A549 (cell line): Measurements from ENCODE around the gene ZNF804A. TPM values are rescaled to one million over a fixed set of nuclear protein-coding genes. Genes with fewer than 3 reads are reported as not detected.

Experiments
- ATAC-seq, 2 experiments: fragments of 200-7000 bp in 1 of 2; fragments of >200 bp in 1 of 2; cut with Nextera tagmentation in 1 of 2; cut with Tn5 transposase in 1 of 2; 3 replicates each; pipeline versions ENCODE4 v1.8.0 to v1.9.1; 2018 to 2020; ENCODE audit warnings: mild to moderate bottlenecking in 1 of 2, moderate library complexity in 1 of 2
- CTCF ChIA-PET: fragments of 300-600 bp; sonication (Branson Sonifier 250); formaldehyde crosslinking; extraction: SDS; loops from one replicate; lab custom pipeline; 2021; ENCODE audit warnings: antibody characterized with exemption, inconsistent platforms; lab: Yijun Ruan, JAX
- POLR2A ChIA-PET: fragments of 350-600 bp; formaldehyde crosslinking; extraction: SDS; loops from one replicate; lab custom pipeline; 2021; ENCODE audit warnings: antibody characterized with exemption, inconsistent platforms; lab: Yijun Ruan, JAX
- DNase-seq, 2 experiments: peaks; one replicate each; pipeline versions ENCODE4 v3.0.0 to v3.0.0-alpha.2; 2011 to 2016; ENCODE audit warnings: low read depth in 1 of 2, low spot score in 1 of 2
- FAIRE-seq: peaks from 2 replicates; lab custom pipeline; 2011; peaks lifted over from hg19 to GRCh38; lab: Jason Lieb, UNC
- H3K27ac ChIP-seq, 2 experiments: fragments of >200 bp; sonication (Bioruptor Twin); formaldehyde crosslinking; 3 replicates each; pipeline ENCODE4 v1.5.1; 2016 to 2017
- H3K4me1 ChIP-seq: fragments of >200 bp; sonication (Bioruptor Twin); formaldehyde crosslinking; 3 replicates; pipeline ENCODE4 v1.6.1; 2016
- H3K4me2 ChIP-seq: fragments of >200 bp; sonication (Bioruptor Twin); formaldehyde crosslinking; 3 replicates; pipeline ENCODE4 v1.6.1; 2016
- H3K4me3 ChIP-seq: fragments of >200 bp; sonication (Bioruptor Twin); formaldehyde crosslinking; 3 replicates; pipeline ENCODE4 v1.5.1; 2016
- H3K9me3 ChIP-seq: fragments of >200 bp; sonication (Bioruptor Twin); formaldehyde crosslinking; 3 replicates; pipeline ENCODE4 v1.6.1; 2016
- CBX8 ChIP-seq: fragments of 200-600 bp; sonication (generic); IDR thresholded peaks from 2 replicates; pipeline ENCODE4 v1.6.1; 2016
- CHD2 ChIP-seq: fragments of 150-350 bp; IDR thresholded peaks from 2 replicates; pipeline ENCODE4 v1.6.1; 2014; ENCODE audit warnings: low read length; ENCODE audit not compliant: partially characterized antibody
- CHD4 ChIP-seq: fragments of 200-600 bp; sonication (generic); IDR thresholded peaks from 2 replicates; pipeline ENCODE4 v1.6.1; 2016; ENCODE audit warnings: antibody characterized with exemption, mild to moderate bottlenecking, borderline replicate concordance
- FOSB ChIP-seq: fragments of 250-450 bp; sonication (Bioruptor Pico); IDR thresholded peaks from 2 replicates; pipeline ENCODE4 v1.5.0; 2020; ENCODE audit warnings: mild to moderate bottlenecking, moderate library complexity
- HEYL ChIP-seq: fragments of 250-450 bp; sonication (Bioruptor Pico); IDR thresholded peaks from 2 replicates; pipeline ENCODE4 v1.8.0; 2021; ENCODE audit warnings: mild to moderate bottlenecking, moderate library complexity
- HMGXB4 ChIP-seq: fragments of 250-450 bp; sonication (Bioruptor Pico); IDR thresholded peaks from 2 replicates; pipeline ENCODE4 v1.5.0; 2021; ENCODE audit warnings: mild to moderate bottlenecking, moderate library complexity, borderline replicate concordance
- MAFK ChIP-seq: fragments of 450-650 bp; IDR thresholded peaks from 2 replicates; pipeline ENCODE4 v1.6.1; 2014; ENCODE audit not compliant: partially characterized antibody
- MAX ChIP-seq: IDR thresholded peaks from 2 replicates; pipeline ENCODE4 v1.6.1; 2012
- PHF8 ChIP-seq: fragments of 200-600 bp; sonication (generic); IDR thresholded peaks from 2 replicates; pipeline ENCODE4 v1.6.1; 2016; ENCODE audit warnings: low read depth, mild to moderate bottlenecking, antibody characterized with exemption, moderate library complexity, borderline replicate concordance
- SREBF2 ChIP-seq: fragments of 450-650 bp; IDR thresholded peaks from 2 replicates; pipeline ENCODE4 v1.6.1; 2014; ENCODE audit warnings: mild to moderate bottlenecking, moderate library complexity
- TFCP2L1 ChIP-seq: fragments of 250-450 bp; sonication (Bioruptor Pico); IDR thresholded peaks from 2 replicates; pipeline ENCODE4 v1.5.0; 2021; ENCODE audit warnings: mild to moderate bottlenecking
- TP53 ChIP-seq: fragments of 250-450 bp; sonication (Bioruptor Pico); IDR thresholded peaks from 2 replicates; pipeline ENCODE4 v1.5.0; 2021; ENCODE audit warnings: mild to moderate bottlenecking, moderate library complexity
- WGBS: methylation state at CpG from one replicate; pipeline ENCODE4 v1.1.6; 2017; ENCODE audit errors: missing lambda C conversion rate; 5-methylcytosine and 5-hydroxymethylcytosine counted together
- polyA plus RNA-seq, 4 experiments: library from polyadenylated mRNA; depleted of rRNA in 3 of 4; stranded (reverse); fragments of >200 nt; fragmentation: RNase III in 1 of 4; extraction: RNeasy Plus Mini Kit Qiagen cat#74134 plus additional on column Dnase treatment in 1 of 4; gene quantifications; 2 replicates in 3 of 4; 3 replicates in 1 of 4; pipeline ENCODE4 v1.2.3, GENCODE V29; 2011 to 2017
- TF ChIP-seq, protein P1 (sequence below): IDR thresholded peaks from 2 replicates; pipeline ENCODE4 v1.6.1; 2012; ENCODE audit warnings: low read depth, borderline replicate concordance

The ZNF804A gene
- polyA plus RNA-seq, 2 of the 4 experiments (the other 2 are of a cell fraction): not detected

- ChIA-PET CTCF (no interaction called here), POLR2A (no interaction called here)
- H3K4me3 ChIP-seq: no peak overlapping the region
- no peak for ATAC-seq
- DNase-seq: no peak
- H3K27ac ChIP-seq: no peak overlapping the region
- TF ChIP-seq TFCP2L1 (CRISPR knock-in tag) (no peak), TP53 (no peak)
- FAIRE-seq: no peak
- H3K4me1 ChIP-seq: no peaks in the 10 kb centered on the region
- 38% methylated on average over 5 of the region's 6 CpGs for WGBS
- no peaks in the 10 kb centered on the region for H3K9me3 ChIP-seq
- H3K4me2 ChIP-seq: no peak overlapping the region
These were observed 87.9 kb downstream of the ZNF804A start for GRCh38 chr2:184685999-184686841.

- no peak for TF ChIP-seq CHD4
- TF ChIP-seq, protein P1, sequence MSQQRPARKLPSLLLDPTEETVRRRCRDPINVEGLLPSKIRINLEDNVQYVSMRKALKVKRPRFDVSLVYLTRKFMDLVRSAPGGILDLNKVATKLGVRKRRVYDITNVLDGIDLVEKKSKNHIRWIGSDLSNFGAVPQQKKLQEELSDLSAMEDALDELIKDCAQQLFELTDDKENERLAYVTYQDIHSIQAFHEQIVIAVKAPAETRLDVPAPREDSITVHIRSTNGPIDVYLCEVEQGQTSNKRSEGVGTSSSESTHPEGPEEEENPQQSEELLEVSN: no peak
- TF ChIP-seq SREBF2: no peak
- TF ChIP-seq HEYL (CRISPR knock-in tag): no peak
- TF ChIP-seq TFCP2L1 (CRISPR knock-in tag): no peak
- no peak for TF ChIP-seq MAX
- no peak for TF ChIP-seq CBX8
- no peak for TF ChIP-seq HMGXB4 (CRISPR knock-in tag)
- Histone ChIP-seq H3K4me1 (no peaks in the 10 kb centered on the region), H3K4me3 (no peak overlapping the region), H3K9me3 (no peaks in the 10 kb centered on the region), H3K4me2 (no peak overlapping the region), H3K27ac (no peak overlapping the region)
- DNase-seq: no peak
- no peak for ATAC-seq
- no peak for FAIRE-seq
- POLR2A ChIA-PET: no interaction called here
- CTCF ChIA-PET: no interaction called here
- 49% methylated on average over 1 of the region's 1 CpG for WGBS
These were observed 91.3 kb downstream of the ZNF804A start for GRCh38 chr2:184689638-184690037.

DNA sequence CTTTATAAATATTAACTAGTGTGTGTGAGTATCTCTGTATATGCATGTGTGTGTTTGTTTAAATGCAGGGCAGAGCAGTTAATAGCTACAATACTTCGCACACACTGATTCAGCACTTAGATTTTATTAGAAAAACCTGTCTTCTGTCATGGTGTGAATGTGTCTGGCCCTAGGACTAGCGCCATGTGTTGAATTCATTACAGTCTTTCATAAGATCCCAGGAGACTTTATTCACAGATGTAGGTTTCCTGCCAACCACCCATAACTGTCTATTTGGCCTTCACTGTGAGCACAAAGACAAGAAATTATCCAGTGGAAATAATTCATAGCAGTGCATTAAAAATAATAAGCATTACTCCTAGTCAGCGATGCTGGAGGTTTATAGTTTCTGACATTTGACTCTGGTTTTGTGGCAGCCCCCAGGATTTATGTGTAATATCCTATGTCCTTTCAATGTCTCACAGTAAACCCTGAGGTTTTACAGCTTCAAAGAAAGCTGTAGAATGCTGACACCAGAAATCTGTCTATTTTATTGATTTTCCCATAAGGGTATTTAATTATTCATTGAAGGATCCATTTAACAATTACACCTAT lies 93.9 kb downstream of the ZNF804A start:
- ChIA-PET CTCF (no interaction called here), POLR2A (no interaction called here)
- Histone ChIP-seq H3K9me3 (no peaks in the 10 kb centered on the region; the same call in 2 of the 3 replicates), H3K4me1 (no peaks in the 10 kb centered on the region), H3K27ac (no peak overlapping the region), H3K4me3 (no peak overlapping the region), H3K4me2 (no peak overlapping the region)
- no peak for DNase-seq
- 38% methylated on average over 3 of the region's 3 CpGs for WGBS
- TF ChIP-seq CHD2 (no peak), PHF8 (no peak)
- no peak for ATAC-seq
- no peak for FAIRE-seq

DNA sequence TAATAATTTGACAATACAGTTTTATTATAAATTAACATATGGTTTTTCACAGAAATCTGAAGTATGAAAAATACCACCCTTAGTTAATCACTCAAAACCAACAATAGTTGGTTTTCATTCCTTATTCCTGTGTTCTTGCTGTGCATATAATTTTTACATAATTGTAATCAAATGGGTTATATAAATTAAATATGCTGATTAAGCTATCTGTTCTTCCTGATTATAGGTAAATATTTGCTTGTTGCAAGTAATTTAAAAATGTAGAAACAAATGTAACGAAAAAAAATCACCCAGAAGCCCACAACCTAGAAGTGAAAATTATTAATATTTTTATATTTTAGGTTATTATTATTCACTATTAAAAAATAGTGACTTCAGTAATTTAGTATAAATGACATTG lies 98.3 kb downstream of the ZNF804A start:
- no peaks in the 10 kb centered on the region; the same call in 2 of the 3 replicates for H3K9me3 ChIP-seq
- TF ChIP-seq MAFK: peak; percentile 8
- TF ChIP-seq FOSB: no peak
- DNase-seq (no peak), ATAC-seq (no peak), FAIRE-seq (no peak)
- no peak overlapping the region for H3K4me3 ChIP-seq
- H3K4me1 ChIP-seq: no peaks in the 10 kb centered on the region
- no peak overlapping the region for H3K27ac ChIP-seq
- CTCF ChIA-PET: no interaction called here
- 0% methylated on average over 1 of the region's 1 CpG for WGBS
- H3K4me2 ChIP-seq: no peak overlapping the region
- POLR2A ChIA-PET: no interaction called here
